Suprapubic skin (tissue), 4 donors: ENCODE results near the gene MUSTN1. TPM values are rescaled to one million over a fixed set of nuclear protein-coding genes. Genes with fewer than 3 reads are reported as not detected.

ENCODE experiments used
- DNase-seq, 2 donors: peaks; one replicate each; pipeline ENCODE4 v3.0.0-alpha.2; 2019; ENCODE audit warnings: low spot score in 2 of 2
- H3K27ac ChIP-seq: fragments of 200-600 bp; sonication (generic); one replicate; pipeline ENCODE4 v1.5.1; 2019
- H3K27me3 ChIP-seq: fragments of 200-600 bp; sonication (generic); one replicate; pipeline ENCODE4 v1.5.1; 2019
- H3K36me3 ChIP-seq: fragments of 200-600 bp; sonication (generic); one replicate; pipeline ENCODE4 v1.5.1; 2019
- H3K4me1 ChIP-seq: fragments of 200-600 bp; sonication (generic); one replicate; pipeline ENCODE4 v1.5.1; 2019
- H3K4me3 ChIP-seq: fragments of 200-600 bp; sonication (generic); one replicate; pipeline ENCODE4 v1.5.1; 2019; ENCODE audit warnings: mild to moderate bottlenecking
- H3K9me3 ChIP-seq: fragments of 200-600 bp; sonication (generic); one replicate; pipeline ENCODE4 v1.5.1; 2019
- EP300 ChIP-seq: sonication (generic); formaldehyde crosslinking; IDR thresholded peaks from one replicate; pipeline ENCODE4 v1.6.1; 2017; ENCODE audit warnings: antibody characterized with exemption
- POLR2A ChIP-seq, 2 donors: fragments of 450-650 bp; IDR thresholded peaks; one replicate each; pipeline ENCODE4 v1.6.1; 2017; ENCODE audit warnings: antibody characterized with exemption in 2 of 2, mild to moderate bottlenecking in 2 of 2, moderate library complexity in 2 of 2
- POLR2AphosphoS5 ChIP-seq, 3 donors: sonication (generic); formaldehyde crosslinking; IDR thresholded peaks; one replicate each; pipeline ENCODE4 v1.6.1; 2017; ENCODE audit warnings: antibody characterized with exemption in 3 of 3
- WGBS: methylation state at CpG from one replicate; pipeline ENCODE4 v1.1.5; 2018; 5-methylcytosine and 5-hydroxymethylcytosine counted together
- total RNA-seq, 4 donors: library from RNA; depleted of rRNA; stranded (reverse); fragments of >200 nt; gene quantifications; one replicate each; pipeline ENCODE4 v1.1.0, GENCODE V29; 2016
- TF ChIP-seq, protein P1 (sequence below), 2 donors: fragments of 200-600 bp in 1 of 2; fragments of 450-650 bp in 1 of 2; sonication (generic) in 1 of 2; IDR thresholded peaks; one replicate each; pipeline ENCODE4 v1.5.1; 2016 to 2019; ENCODE audit warnings: antibody characterized with exemption in 2 of 2, mild to moderate bottlenecking in 1 of 2, moderate library complexity in 1 of 2

MUSTN1 gene
- total RNA-seq, 4 donors from 2014 or later = 1.6 to 14.5 (median 8.3) TPM

- 59% methylated on average over 9 of the region's 10 CpGs for WGBS
- TF ChIP-seq POLR2AphosphoS5 (IDR thresholded peaks at IDR 0.05) = no peak
- TF ChIP-seq, protein P1, sequence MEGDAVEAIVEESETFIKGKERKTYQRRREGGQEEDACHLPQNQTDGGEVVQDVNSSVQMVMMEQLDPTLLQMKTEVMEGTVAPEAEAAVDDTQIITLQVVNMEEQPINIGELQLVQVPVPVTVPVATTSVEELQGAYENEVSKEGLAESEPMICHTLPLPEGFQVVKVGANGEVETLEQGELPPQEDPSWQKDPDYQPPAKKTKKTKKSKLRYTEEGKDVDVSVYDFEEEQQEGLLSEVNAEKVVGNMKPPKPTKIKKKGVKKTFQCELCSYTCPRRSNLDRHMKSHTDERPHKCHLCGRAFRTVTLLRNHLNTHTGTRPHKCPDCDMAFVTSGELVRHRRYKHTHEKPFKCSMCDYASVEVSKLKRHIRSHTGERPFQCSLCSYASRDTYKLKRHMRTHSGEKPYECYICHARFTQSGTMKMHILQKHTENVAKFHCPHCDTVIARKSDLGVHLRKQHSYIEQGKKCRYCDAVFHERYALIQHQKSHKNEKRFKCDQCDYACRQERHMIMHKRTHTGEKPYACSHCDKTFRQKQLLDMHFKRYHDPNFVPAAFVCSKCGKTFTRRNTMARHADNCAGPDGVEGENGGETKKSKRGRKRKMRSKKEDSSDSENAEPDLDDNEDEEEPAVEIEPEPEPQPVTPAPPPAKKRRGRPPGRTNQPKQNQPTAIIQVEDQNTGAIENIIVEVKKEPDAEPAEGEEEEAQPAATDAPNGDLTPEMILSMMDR (IDR thresholded peaks at IDR 0.05) = no peak
- no peak for TF ChIP-seq EP300
- TF ChIP-seq POLR2A (IDR thresholded peaks at IDR 0.05) = no peak
Measured at GRCh38 chr3:52798376-52798977, 36.3 kb downstream of the MUSTN1 start.

GRCh38 chr3:52796411-52796810 is 38.4 kb downstream of the MUSTN1 start:
- no peak overlapping the region for H3K27ac ChIP-seq
- 84% methylated on average over 9 of the region's 9 CpGs for WGBS
- TF ChIP-seq, protein P1 (IDR thresholded peaks at IDR 0.05) = no peak
- TF ChIP-seq EP300 (no peak), POLR2A (IDR thresholded peaks at IDR 0.05) (no peak), POLR2AphosphoS5 (IDR thresholded peaks at IDR 0.05) (no peak)
- peaks cover 8% of the 10 kb centered on the region for H3K4me1 ChIP-seq
- no peak overlapping the region for H3K4me3 ChIP-seq
- no peaks in the 10 kb centered on the region for H3K27me3 ChIP-seq
- DNase-seq = no peak
- no peaks in the 10 kb centered on the region for H3K36me3 ChIP-seq
- H3K9me3 ChIP-seq = no peaks in the 10 kb centered on the region

More at GRCh38 chr3:52798376-52798977, 36.3 kb downstream of the MUSTN1 start:
- Histone ChIP-seq H3K27ac (no peak overlapping the region), H3K36me3 (no peaks in the 10 kb centered on the region), H3K27me3 (no peaks in the 10 kb centered on the region), H3K4me3 (no peak overlapping the region), H3K9me3 (no peaks in the 10 kb centered on the region), H3K4me1 (no peaks in the 10 kb centered on the region)
- no peak for DNase-seq

DNA sequence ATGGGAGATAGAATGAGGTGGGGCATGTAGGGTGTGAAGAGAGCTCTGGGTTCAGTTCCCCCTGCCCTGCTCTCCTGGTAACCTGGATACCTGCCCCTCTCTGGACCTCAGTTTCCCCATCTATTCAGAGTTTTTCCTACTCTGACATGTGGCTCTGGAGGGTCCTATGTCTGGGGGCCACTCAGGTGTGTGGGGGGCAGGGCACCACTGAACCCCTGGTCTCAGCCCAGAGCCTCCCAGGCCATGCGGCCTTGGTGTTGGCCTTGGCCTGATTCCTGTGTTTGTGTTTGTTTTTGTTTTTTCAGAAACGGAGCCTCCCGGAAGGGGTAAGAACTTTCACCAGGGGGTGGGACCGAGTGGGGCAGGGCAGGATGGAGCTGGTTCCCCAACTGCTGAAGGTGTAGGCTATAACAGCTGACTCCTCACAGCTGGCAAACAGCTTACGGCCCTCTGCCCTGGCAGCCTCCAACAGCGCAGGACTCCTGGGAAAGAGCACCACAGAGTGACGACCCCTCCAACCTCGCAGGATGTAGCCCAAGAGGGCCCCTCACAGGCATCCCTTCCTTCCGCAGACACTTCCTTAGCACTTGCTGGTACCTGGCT is 39.4 kb downstream of the MUSTN1 start:
- 81% methylated on average over 8 of the region's 9 CpGs for WGBS
- peaks cover 8% of the 10 kb centered on the region for H3K4me1 ChIP-seq
- H3K4me3 ChIP-seq = no peak overlapping the region
- no peak for DNase-seq
- no peaks in the 10 kb centered on the region for H3K27me3 ChIP-seq
- no peak overlapping the region for H3K27ac ChIP-seq
- TF ChIP-seq, protein P1 (IDR thresholded peaks at IDR 0.05) = no peak
- TF ChIP-seq POLR2AphosphoS5 (IDR thresholded peaks at IDR 0.05) = no peak
- no peak for TF ChIP-seq EP300
- TF ChIP-seq POLR2A (IDR thresholded peaks at IDR 0.05) = no peak
- no peaks in the 10 kb centered on the region for H3K9me3 ChIP-seq
- no peaks in the 10 kb centered on the region for H3K36me3 ChIP-seq

DNA sequence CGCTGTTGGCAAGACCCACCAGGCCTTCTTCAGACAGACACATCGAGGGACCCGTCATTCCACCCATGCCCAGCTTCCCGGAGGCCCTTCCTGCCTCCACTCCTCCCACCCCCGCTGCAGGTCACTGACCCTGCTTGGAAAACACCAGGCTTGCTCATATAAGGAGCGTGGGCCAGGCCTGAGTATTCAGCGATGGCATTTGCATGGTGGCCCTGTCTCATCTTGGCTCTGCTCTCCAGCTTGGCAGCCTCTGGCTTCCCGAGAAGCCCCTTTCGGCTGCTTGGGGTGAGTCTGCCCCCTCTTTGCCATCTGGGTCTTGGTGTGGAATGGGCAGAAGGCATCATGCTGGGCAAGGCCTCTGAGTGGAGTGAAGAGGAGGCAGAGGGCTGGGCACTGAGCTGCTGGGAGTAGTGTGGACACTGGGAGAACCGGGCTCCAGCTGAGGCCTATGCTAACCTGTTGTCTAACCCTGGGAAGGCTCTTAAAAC is 40.2 kb downstream of the MUSTN1 start, which contains the start of gene ITIH3:
Gene ITIH3, plus strand, starts transcription at position 185 of the 488 bp plus-strand sequence. Its CDS starts 8 bp downstream, at position 193.
- Histone ChIP-seq H3K4me3 (no peak within 1 kb of the TSS), H3K27me3 (no peaks in the 10 kb centered on the region), H3K4me1 (peaks cover 8% of the 10 kb centered on the region), H3K9me3 (no peaks in the 10 kb centered on the region), H3K27ac (no peak within 1 kb of the TSS), H3K36me3 (no peaks in the 10 kb centered on the region)
- DNase-seq = no peak
- WGBS = 79% methylated on average over 6 of the region's 10 CpGs
- TF ChIP-seq POLR2AphosphoS5 (IDR thresholded peaks at IDR 0.05) = no peak
- TF ChIP-seq POLR2A (IDR thresholded peaks at IDR 0.05) = no peak
- TF ChIP-seq EP300 = no peak
- TF ChIP-seq, protein P1 (IDR thresholded peaks at IDR 0.05) = no peak
